GM18517 (cell line): ENCODE results near the gene ATP7B.
"Not testable (repeated sequence)": the region's sequence is repeated elsewhere in the genome, so short reads cannot be mapped to it uniquely, and the experiment has no call there.

ENCODE experiments used
- ATAC-seq: cut with Tn5 transposase; IDR thresholded peaks from one replicate; pipeline ENCODE4 v1.9.1; 2021; ENCODE audit warnings: mild to moderate bottlenecking, moderate library complexity; ENCODE audit not compliant: unreplicated experiment

ATP7B gene

GRCh38 chr13:52010890-52011631 lies at the start of gene ATP7B:
ATP7B (minus strand) TSS chr13:52011450; CDS start chr13:52011337, 113 bp downstream.
- peak; percentile 1 for ATAC-seq

- no peak for ATAC-seq
These were observed 42.2 kb upstream of the ATP7B start for GRCh38 chr13:52053460-52053859.

- ATAC-seq, result no peak
These were observed 40.1 kb upstream of the ATP7B start for GRCh38 chr13:52051400-52051799.

- ATAC-seq, result no peak
These were observed 37.3 kb upstream of the ATP7B start for GRCh38 chr13:52048516-52048915.

GRCh38 chr13:52047463-52047862 lies 36.2 kb upstream of the ATP7B start:
- ATAC-seq, result no peak

GRCh38 chr13:52043675-52044074 lies 32.4 kb upstream of the ATP7B start:
- no peak for ATAC-seq

- ATAC-seq, result no peak
These were observed 24.8 kb upstream of the ATP7B start for GRCh38 chr13:52036037-52036436.

- ATAC-seq, result no peak
These were observed 23.5 kb upstream of the ATP7B start for GRCh38 chr13:52034616-52035226.

GRCh38 chr13:52033039-52033438 lies 21.8 kb upstream of the ATP7B start:
- ATAC-seq, result no peak

DNA sequence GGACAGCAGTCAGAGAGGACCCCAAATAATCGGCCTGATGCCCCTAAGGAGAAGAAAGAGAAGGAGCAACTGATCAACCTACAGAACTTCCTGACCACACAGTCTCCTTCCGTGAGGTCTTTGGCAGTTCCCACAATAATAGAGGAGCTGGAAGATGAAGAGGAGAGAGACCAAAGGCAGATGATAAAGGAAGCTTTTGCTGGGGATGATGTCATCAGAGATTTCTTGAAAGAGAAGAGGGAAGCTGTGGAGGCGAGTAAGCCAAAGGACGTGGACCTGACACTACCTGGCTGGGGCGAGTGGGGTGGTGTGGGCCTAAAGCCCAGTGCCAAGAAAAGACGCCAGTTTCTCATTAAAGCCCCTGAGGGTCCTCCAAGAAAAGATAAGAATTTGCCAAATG lies 19.2 kb upstream of the ATP7B start:
- not testable (repeated sequence) for ATAC-seq

DNA sequence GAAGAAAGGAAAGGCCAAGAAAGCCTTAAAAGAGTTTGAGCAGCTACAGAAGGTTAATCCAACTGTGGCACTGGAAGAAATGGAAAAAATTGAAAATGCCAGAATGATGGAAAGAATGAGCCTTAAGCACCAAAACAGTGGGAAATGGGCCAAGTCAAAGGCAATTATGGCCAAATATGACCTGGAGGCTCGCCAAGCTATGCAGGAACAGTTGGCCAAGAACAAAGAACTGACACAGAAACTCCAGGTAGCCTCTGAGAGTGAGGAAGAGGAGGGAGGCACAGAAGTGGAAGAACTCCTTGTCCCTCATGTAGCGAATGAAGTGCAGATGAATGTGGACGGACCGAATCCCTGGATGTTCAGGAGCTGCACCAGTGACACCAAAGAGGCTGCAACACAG lies 18.3 kb upstream of the ATP7B start:
- ATAC-seq, result no peak

DNA sequence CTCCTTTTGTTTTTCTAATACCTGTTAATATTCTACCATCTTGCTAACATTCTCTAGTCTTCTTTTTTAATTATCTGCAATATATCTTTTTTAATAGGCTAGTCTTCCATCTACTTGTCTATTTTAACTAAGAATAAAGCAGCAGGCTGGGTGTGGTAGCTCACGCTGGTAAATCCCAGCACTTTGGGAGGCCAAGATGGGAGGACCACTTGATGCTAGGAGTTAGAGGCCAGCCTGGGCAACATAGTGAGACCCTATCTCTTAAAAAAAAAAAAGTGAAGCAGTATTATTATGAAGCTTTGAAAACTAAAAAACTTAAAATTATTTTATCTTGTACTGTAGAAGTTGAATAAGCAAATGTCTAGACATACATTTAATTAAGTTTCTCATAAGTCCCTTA lies 16.6 kb upstream of the ATP7B start:
- ATAC-seq, result no peak

- ATAC-seq, result no peak
These were observed 15.0 kb upstream of the ATP7B start for GRCh38 chr13:52026246-52026626.

- ATAC-seq, result no peak
These were observed 14.4 kb upstream of the ATP7B start for GRCh38 chr13:52025475-52026245.

GRCh38 chr13:52024481-52024880 lies 13.2 kb upstream of the ATP7B start, which contains the start of gene UTP14C:
UTP14C (plus strand) TSS chr13:52024691; CDS start chr13:52028805, 4,114 bp downstream.
- no peak for ATAC-seq

DNA sequence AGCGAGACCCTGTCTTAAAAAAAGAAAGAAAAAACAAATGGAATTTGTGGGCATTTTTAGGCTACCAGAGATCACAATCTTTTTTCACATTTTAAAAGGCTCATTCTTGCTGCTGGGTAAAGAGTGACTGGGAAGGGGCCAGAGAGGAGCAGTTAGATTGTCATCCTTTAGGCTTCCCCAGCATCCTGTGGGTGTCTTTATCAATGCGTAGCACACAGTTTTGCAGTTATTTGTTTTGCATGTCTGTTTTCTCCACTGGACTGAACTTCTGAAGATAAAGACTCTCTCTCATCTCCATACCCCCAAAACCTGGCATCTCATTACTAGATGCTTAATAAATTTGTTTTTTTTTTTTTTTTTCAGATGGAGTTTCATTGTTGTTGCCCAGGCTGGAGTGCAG lies 11.1 kb upstream of the ATP7B start:
- ATAC-seq, result no peak

DNA sequence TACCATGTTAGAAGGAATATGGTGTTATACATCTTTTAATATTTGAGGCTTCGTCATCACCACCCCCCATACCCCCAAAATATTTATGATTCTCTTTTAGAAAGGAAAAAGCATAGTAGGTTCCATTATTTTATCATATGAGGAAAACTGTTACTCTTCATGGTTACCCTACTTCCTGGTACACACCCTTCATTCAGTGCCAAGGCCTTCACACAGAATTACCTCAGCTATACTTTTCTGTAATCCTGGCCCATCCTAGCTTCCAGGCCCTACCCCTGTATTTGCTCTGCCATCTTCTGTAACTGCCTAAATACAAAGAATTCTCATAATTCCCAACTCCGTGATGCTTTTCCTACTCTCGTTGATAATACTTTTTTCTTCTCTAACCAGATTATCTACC lies 8.9 kb upstream of the ATP7B start:
- ATAC-seq, result no peak

- ATAC-seq, result no peak
These were observed 5.0 kb upstream of the ATP7B start for GRCh38 chr13:52016296-52016695.

GRCh38 chr13:52012512-52012836 lies 1.2 kb upstream of the ATP7B start:
- no peak for ATAC-seq

DNA sequence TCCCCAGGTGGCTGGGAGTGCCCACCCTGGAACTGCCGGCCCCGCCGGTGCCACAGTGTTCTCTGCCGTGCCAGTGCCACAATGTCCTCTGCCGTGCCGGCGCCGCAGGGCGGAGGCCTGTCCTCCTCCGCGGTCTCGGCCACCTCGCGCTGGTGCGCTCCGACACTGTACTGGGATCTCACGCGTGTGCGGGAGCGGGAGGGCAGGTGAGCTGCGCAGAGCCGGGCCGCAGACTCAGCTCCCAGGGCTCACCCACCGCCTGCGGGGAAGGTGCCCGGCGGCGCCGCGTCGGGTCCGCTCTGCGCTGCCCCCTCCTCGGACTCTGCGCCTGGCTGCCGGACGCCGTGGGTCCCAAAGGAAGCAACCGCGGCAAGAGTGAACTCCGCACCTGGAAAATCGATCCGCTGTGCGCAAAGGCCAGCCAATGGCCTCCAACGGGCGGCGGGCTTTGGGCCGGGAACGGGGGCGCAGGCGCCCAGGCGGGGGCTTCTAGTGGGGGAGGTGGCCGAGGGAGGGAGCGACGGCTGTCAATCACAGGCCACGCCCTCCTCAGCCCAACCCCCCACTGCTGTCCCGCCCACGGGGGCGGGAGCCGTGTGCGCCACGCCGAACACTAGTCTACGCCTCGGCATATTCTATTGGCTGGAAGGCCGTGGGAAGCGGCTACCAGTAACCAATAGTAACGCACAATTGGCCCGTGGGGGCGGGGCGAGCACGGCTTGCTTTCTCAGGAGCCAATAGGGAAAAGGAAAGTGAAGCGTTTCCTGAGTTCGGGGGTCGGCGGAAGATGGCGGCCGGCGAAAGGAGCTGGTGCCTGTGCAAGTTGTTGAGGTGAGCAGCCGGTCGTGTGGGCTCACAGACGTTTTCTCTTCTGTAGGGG lies 622 bp upstream of the ATP7B start, which contains the start of gene ALG11:
ALG11 (plus strand) TSS at position 767 of the 880 bp plus-strand sequence; CDS start at position 788, 21 bp downstream.
- ATAC-seq, result peak; percentile 98

DNA sequence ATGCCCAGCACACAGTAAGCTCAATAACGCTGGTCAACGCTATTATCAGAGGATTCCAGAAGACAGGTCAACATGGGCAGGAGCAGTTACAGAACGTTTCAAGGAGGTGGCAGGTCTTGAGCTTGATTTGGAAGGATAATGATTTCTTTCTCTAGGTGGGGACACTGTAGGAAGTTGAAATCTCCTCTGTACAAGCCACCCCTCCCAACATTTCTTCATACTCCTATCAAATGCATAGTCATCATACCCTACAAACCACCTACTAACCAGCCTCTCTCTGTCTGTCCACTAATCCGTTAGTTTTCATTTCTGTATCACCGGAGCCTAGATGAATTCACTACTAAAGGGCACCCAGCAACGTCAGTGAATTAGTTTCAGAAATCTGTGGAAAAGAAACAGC lies 1.3 kb downstream of the ATP7B start:
- ATAC-seq, result no peak
